MCF 10A (cell line): ENCODE measurements around the gene RAP1A. TPM values are rescaled to one million over a fixed set of nuclear protein-coding genes. Genes with fewer than 3 reads are reported as not detected.

Source experiments
- BruUV-seq: library from RNA; stranded (reverse); fragments of 400-500 nt; replicated peaks from 2 replicates; lab custom pipeline; 2021; lab: Mats Ljungman, UMichigan
- CTCF ChIA-PET: fragments of 300-600 bp; sonication (Branson Sonifier 250); formaldehyde crosslinking; extraction: SDS; loops from one replicate; lab custom pipeline; 2021; ENCODE audit warnings: antibody characterized with exemption, inconsistent platforms; lab: Yijun Ruan, JAX
- POLR2A ChIA-PET: fragments of 300-600, 350-650 bp; sonication (Branson Sonifier 250); formaldehyde crosslinking; extraction: SDS; loops from one replicate; lab custom pipeline; 2020; ENCODE audit warnings: antibody characterized with exemption, inconsistent platforms; lab: Yijun Ruan, JAX
- DNase-seq: peaks from one replicate; pipeline ENCODE4 v3.0.0-alpha.2; 2018; ENCODE audit not compliant: unreplicated experiment
- H3K27ac Mint-ChIP-seq: one replicate; pipeline ENCODE4 v1.8.0; 2022; ENCODE audit warnings: mild to moderate bottlenecking, low read depth, mixed read lengths; ENCODE audit not compliant: unreplicated experiment
- H3K27me3 Mint-ChIP-seq: one replicate; pipeline ENCODE4 v1.8.0; 2022; ENCODE audit warnings: mixed read lengths; ENCODE audit not compliant: insufficient read depth, unreplicated experiment
- H3K36me3 Mint-ChIP-seq: one replicate; pipeline ENCODE4 v1.8.0; 2022; ENCODE audit warnings: mild to moderate bottlenecking, moderate library complexity, mixed read lengths; ENCODE audit not compliant: insufficient read depth, unreplicated experiment
- H3K4me1 Mint-ChIP-seq: one replicate; pipeline ENCODE4 v1.8.0; 2022; ENCODE audit warnings: mixed read lengths; ENCODE audit not compliant: insufficient read depth, unreplicated experiment
- H3K4me3 Mint-ChIP-seq: one replicate; pipeline ENCODE4 v1.8.0; 2022; ENCODE audit warnings: mild to moderate bottlenecking, moderate library complexity, mixed read lengths; ENCODE audit not compliant: unreplicated experiment
- H3K9me3 Mint-ChIP-seq: one replicate; pipeline ENCODE4 v1.8.0; 2022; ENCODE audit warnings: mixed read lengths; ENCODE audit not compliant: unreplicated experiment
- CTCF ChIP-seq: fragments of 200-600 bp; IDR thresholded peaks from one replicate; pipeline ENCODE4 v1.8.0; 2022; ENCODE audit warnings: antibody characterized with exemption, mild to moderate bottlenecking; ENCODE audit not compliant: unreplicated experiment
- intact Hi-C: fragments of 100-400 bp; cut with micrococcal nuclease; formaldehyde crosslinking; loops from 2 replicates; pipeline ENCODE4 v1.14.1; 2022
- total RNA-seq: library from RNA; stranded (reverse); gene quantifications from 2 replicates; pipeline ENCODE4 v1.2.3, GENCODE V29; 2022

RAP1A gene
- total RNA-seq, 1 experiment from 2014 or later: 39.3 TPM

- H3K27me3 Mint-ChIP-seq: no peaks in the 10 kb centered on the region
- peak; percentile 63 for DNase-seq
- BruUV-seq: no TSS peak
- peak overlapping the region; percentile 3 for H3K27ac Mint-ChIP-seq
- H3K9me3 Mint-ChIP-seq: no peaks in the 10 kb centered on the region
- intact Hi-C loops: loop anchor here (1.0 to 10.0 kb wide), 3 partner anchors 108 to 175 kb away; no protein-coding TSS in a partner anchor
- H3K4me3 Mint-ChIP-seq: no peak overlapping the region
- peak; percentile 57 for TF ChIP-seq CTCF
- H3K4me1 Mint-ChIP-seq: peaks cover 9% of the 10 kb centered on the region
- CTCF ChIA-PET: interaction anchor here (1.8 kb wide), 1 partner anchor 148 kb away, joined by 10 read pairs; no protein-coding TSS in a partner anchor
- POLR2A ChIA-PET: no interaction called here
- H3K36me3 Mint-ChIP-seq: peaks cover 3% of the 10 kb centered on the region
Measured at GRCh38 chr1:111656086-111657017, 36.8 kb downstream of the RAP1A start.

- no peak overlapping the region for H3K4me3 Mint-ChIP-seq
- peaks cover 9% of the 10 kb centered on the region for H3K4me1 Mint-ChIP-seq
- ChIA-PET CTCF (interaction anchor here (0.5 to 4.0 kb wide), 9 partner anchors 11 to 206 kb away, joined by 3 to 52 read pairs (median 3); partner anchors contain the start of genes ADORA3 and TMIGD3), POLR2A (interaction anchor here (0.7 to 1.3 kb wide), 3 partner anchors 11 to 151 kb away, joined by 3 to 5 read pairs (median 3); no protein-coding TSS in a partner anchor)
- BruUV-seq: no TSS peak
- H3K36me3 Mint-ChIP-seq: no peaks in the 10 kb centered on the region
- H3K9me3 Mint-ChIP-seq: no peaks in the 10 kb centered on the region
- intact Hi-C loops: loop anchor here (10.0 kb wide), 1 partner anchor 106 kb away; no protein-coding TSS in a partner anchor
- TF ChIP-seq CTCF: no peak
- H3K27me3 Mint-ChIP-seq: no peaks in the 10 kb centered on the region
- H3K27ac Mint-ChIP-seq: no peak overlapping the region
- no peak for DNase-seq
Measured at GRCh38 chr1:111658622-111659021, 39.0 kb downstream of the RAP1A start.

- intact Hi-C loops: no loop called here
- H3K4me3 Mint-ChIP-seq: no peak overlapping the region
- POLR2A ChIA-PET: no interaction called here
Measured at GRCh38 chr1:111660204-111661150, 40.9 kb downstream of the RAP1A start.

More at GRCh38 chr1:111660204-111661150, 40.9 kb downstream of the RAP1A start:
- BruUV-seq: no TSS peak
- CTCF ChIA-PET: interaction anchor here (0.6 to 4.0 kb wide), 3 partner anchors 15 to 152 kb away, joined by 3 to 52 read pairs (median 3); no protein-coding TSS in a partner anchor
- no peak for DNase-seq
- TF ChIP-seq CTCF: no peak
- H3K27ac Mint-ChIP-seq: no peak overlapping the region
- no peaks in the 10 kb centered on the region for H3K9me3 Mint-ChIP-seq
- H3K36me3 Mint-ChIP-seq: no peaks in the 10 kb centered on the region
- H3K27me3 Mint-ChIP-seq: no peaks in the 10 kb centered on the region
- peaks cover 16% of the 10 kb centered on the region for H3K4me1 Mint-ChIP-seq
